Measurements from ENCODE around the gene HTR3E. TPM values are rescaled to one million over a fixed set of nuclear protein-coding genes. Genes with fewer than 3 reads are reported as not detected.

Gene HTR3E
- total RNA-seq, 1 experiment from 2014 or later = not detected

GRCh38 chr3:184140436-184140835 lies 43.6 kb downstream of the HTR3E start:
- H3K4me2 ChIP-seq (ENCODE audit: insufficient read depth, insufficient read length, low read length) = no peak overlapping the region
- no peak overlapping the region for H2AFZ ChIP-seq (ENCODE audit: low read length)
- H3K4me1 ChIP-seq (ENCODE audit: insufficient read depth, low read length) = no peaks in the 10 kb centered on the region
- no peak overlapping the region for H3K56ac ChIP-seq (ENCODE audit: insufficient read length, low read depth, low read length)
- H3K14ac ChIP-seq (ENCODE audit: insufficient read depth, low read length) = no peak overlapping the region
- Mint-ChIP-seq H3K4me3 (no peak overlapping the region), H3K4me1 (peaks cover 12 to 13% of the 10 kb centered on the region in 2 experiments), H3K9me3 (no peaks in the 10 kb centered on the region), H3K36me3 (ENCODE audit: insufficient read depth in 1 of 3, low read depth in 3 of 3) (peaks cover 24 to 65% (median 43%) of the 10 kb centered on the region in 3 experiments; a peak in 6 of 7 replicates), H3K27me3 (ENCODE audit: low read depth) (no peaks in the 10 kb centered on the region), H3K27ac (no peak overlapping the region)
- DNase-seq = no peak
- H3K27ac ChIP-seq (ENCODE audit: insufficient read length, low read depth, low read length) = no peak overlapping the region
- H3K9ac ChIP-seq (ENCODE audit: extremely low read depth, insufficient read length, low read length) = no peak overlapping the region
- H4K91ac ChIP-seq (ENCODE audit: insufficient read length, low read depth, low read length) = no peak overlapping the region
- no peak for TF ChIP-seq CTCF (conservative IDR thresholded peaks at IDR 0.05)
- no peak overlapping the region for H2BK15ac ChIP-seq (ENCODE audit: low read depth, low read length)
- no peak overlapping the region for H2BK12ac ChIP-seq (ENCODE audit: insufficient read length, low read depth, low read length)
- H2BK120ac ChIP-seq (ENCODE audit: low read depth, low read length, poor library complexity, severe bottlenecking) = no peak overlapping the region
- H3K23me2 ChIP-seq (ENCODE audit: insufficient read length, low read depth, low read length, poor library complexity, severe bottlenecking) = peaks cover 2% of the 10 kb centered on the region
- H4K5ac ChIP-seq (ENCODE audit: insufficient read length, low read depth, low read length) = no peak overlapping the region
- H2BK20ac ChIP-seq (ENCODE audit: low read depth, low read length, poor library complexity, severe bottlenecking) = no peak overlapping the region
- H2AK5ac ChIP-seq (ENCODE audit: insufficient read length, low read length) = no peak overlapping the region
- H4K8ac ChIP-seq (replicated peaks; ENCODE audit: insufficient read length, low read depth, low read length) = no peak overlapping the region
- H3T11ph ChIP-seq (ENCODE audit: low read length) = no peak overlapping the region
- peaks cover 10% of the 10 kb centered on the region for H3K79me1 ChIP-seq (ENCODE audit: insufficient read depth, low read depth, low read length, poor library complexity, severe bottlenecking)
- no CpG with 5 or more reads among the region's 10 CpGs for WGBS (ENCODE audit: extremely low coverage, insufficient read length, low lambda C conversion rate)
- no peaks in the 10 kb centered on the region for H4K20me1 ChIP-seq (ENCODE audit: control insufficient read depth, insufficient read depth, insufficient read length)
- no peak overlapping the region for H2BK5ac ChIP-seq (ENCODE audit: insufficient read length, low read length)
- no peak overlapping the region for H3K4ac ChIP-seq (ENCODE audit: low read depth, low read length)
- no peaks in the 10 kb centered on the region for H3K27me3 ChIP-seq (ENCODE audit: insufficient read depth, low read length)
- H3K23ac ChIP-seq (ENCODE audit: insufficient read length, low read depth, low read length) = no peak overlapping the region
- H3K9me3 ChIP-seq (ENCODE audit: control insufficient read depth, low read depth, low read length) = no peaks in the 10 kb centered on the region
- H3K18ac ChIP-seq (ENCODE audit: insufficient read length, low read depth, low read length) = no peak overlapping the region
- no peaks in the 10 kb centered on the region; the same call in 1 of the 2 replicates for H3K79me2 ChIP-seq (ENCODE audit: insufficient read depth, low read length)
